HG03135 (cell line): ENCODE measurements around the gene HYCC1.
"Not testable (repeated sequence)": the region's sequence is repeated elsewhere in the genome, so short reads cannot be mapped to it uniquely, and the experiment has no call there.

Source experiments
- ATAC-seq: cut with Tn5 transposase; IDR thresholded peaks from one replicate; pipeline ENCODE4 v1.9.1; 2021; ENCODE audit warnings: mild to moderate bottlenecking, moderate library complexity; ENCODE audit not compliant: unreplicated experiment

HYCC1 gene

GRCh38 chr7:22989643-22990587 is 24.0 kb downstream of the HYCC1 start:
- ATAC-seq: no peak

- no peak for ATAC-seq
Observed at GRCh38 chr7:22985436-22985835, 28.5 kb downstream of the HYCC1 start.

GRCh38 chr7:22983257-22983855 is 30.6 kb downstream of the HYCC1 start:
- ATAC-seq: no peak

- ATAC-seq: no peak
Observed at GRCh38 chr7:22980422-22980821, 33.5 kb downstream of the HYCC1 start.

- no peak for ATAC-seq
Observed at GRCh38 chr7:22979861-22980260, 34.1 kb downstream of the HYCC1 start.

GRCh38 chr7:22979251-22979650 is 34.7 kb downstream of the HYCC1 start:
- no peak for ATAC-seq

- ATAC-seq: not testable (repeated sequence)
Observed at GRCh38 chr7:22974636-22975035, 39.3 kb downstream of the HYCC1 start.

- ATAC-seq: no peak
Observed at GRCh38 chr7:22972207-22972606, 41.7 kb downstream of the HYCC1 start.

GRCh38 chr7:22969010-22969431 is 44.9 kb downstream of the HYCC1 start:
- ATAC-seq: no peak
